NCI-H128 (cell line): ENCODE data around the gene BICDL1.

Source experiments
- DNase-seq: peaks from one replicate; lab custom pipeline; 2025; ENCODE audit not compliant: unreplicated experiment; lab: John Stamatoyannopoulos, UW

BICDL1 gene

GRCh38 chr12:120098756-120099470 lies 109.9 kb downstream of the BICDL1 start:
- no peak for DNase-seq

GRCh38 chr12:120099738-120100137 lies 110.7 kb downstream of the BICDL1 start:
- no peak for DNase-seq

- DNase-seq = no peak
These were observed 111.6 kb downstream of the BICDL1 start for GRCh38 chr12:120100630-120101029.

- DNase-seq = no peak
These were observed 112.1 kb downstream of the BICDL1 start for GRCh38 chr12:120101182-120101581.

GRCh38 chr12:120101617-120102016 lies 112.6 kb downstream of the BICDL1 start:
- DNase-seq = no peak

GRCh38 chr12:120102189-120103043 lies 113.4 kb downstream of the BICDL1 start:
- DNase-seq = no peak

GRCh38 chr12:120103044-120103338 lies 114.0 kb downstream of the BICDL1 start:
- DNase-seq = no peak

- no peak for DNase-seq
These were observed 114.3 kb downstream of the BICDL1 start for GRCh38 chr12:120103371-120103770.

- DNase-seq = no peak
These were observed 117.1 kb downstream of the BICDL1 start for GRCh38 chr12:120106151-120106550.

- no peak for DNase-seq
These were observed 120.7 kb downstream of the BICDL1 start for GRCh38 chr12:120109570-120110267.

GRCh38 chr12:120110550-120111501 lies 121.8 kb downstream of the BICDL1 start:
- DNase-seq = no peak

GRCh38 chr12:120115066-120115465 lies 126.0 kb downstream of the BICDL1 start:
- no peak for DNase-seq

- DNase-seq = no peak
These were observed 126.8 kb downstream of the BICDL1 start for GRCh38 chr12:120115692-120116440.

- no peak for DNase-seq
These were observed 127.4 kb downstream of the BICDL1 start, which contains the start of gene RAB35 for GRCh38 chr12:120116441-120116791. Gene RAB35 (minus strand): TSS chr12:120116753. CDS start chr12:120116650, 103 bp downstream.

GRCh38 chr12:120116792-120117651 lies 128.0 kb downstream of the BICDL1 start:
- peak; percentile 70 for DNase-seq

GRCh38 chr12:120117961-120118320 lies 128.9 kb downstream of the BICDL1 start:
- no peak for DNase-seq

GRCh38 chr12:120118321-120119061 lies 129.5 kb downstream of the BICDL1 start:
- no peak for DNase-seq

- DNase-seq = no peak
These were observed 130.4 kb downstream of the BICDL1 start for GRCh38 chr12:120119271-120119973.
